GM18867 (cell line): Measurements from ENCODE around the gene SERPINB5.
A peak's percentile ranks its signal among the peaks of the same experiment; 100 is the strongest.
"Not testable (repeated sequence)": the region's sequence is repeated elsewhere in the genome, so short reads cannot be mapped to it uniquely, and the experiment has no call there.

Source experiments
- ATAC-seq: cut with Tn5 transposase; IDR thresholded peaks from one replicate; pipeline ENCODE4 v1.9.1; 2021; ENCODE audit warnings: mild to moderate bottlenecking, moderate library complexity; ENCODE audit not compliant: unreplicated experiment

Gene SERPINB5

GRCh38 chr18:63476668-63477067, at the start of gene SERPINB5:
Gene SERPINB5 (plus strand): TSS chr18:63476958. CDS start chr18:63484429, 7,471 bp downstream.
- no peak for ATAC-seq

GRCh38 chr18:63427558-63427957, 49.2 kb upstream of the SERPINB5 start:
- no peak for ATAC-seq

GRCh38 chr18:63430526-63430925, 46.2 kb upstream of the SERPINB5 start:
- ATAC-seq: no peak

GRCh38 chr18:63431180-63431579, 45.6 kb upstream of the SERPINB5 start:
- no peak for ATAC-seq

GRCh38 chr18:63433334-63433866, 43.4 kb upstream of the SERPINB5 start:
- no peak for ATAC-seq

GRCh38 chr18:63438181-63438580, 38.6 kb upstream of the SERPINB5 start:
- ATAC-seq: no peak

- ATAC-seq: peak; percentile 82
Observed at GRCh38 chr18:63439334-63439733, 37.4 kb upstream of the SERPINB5 start.

GRCh38 chr18:63440219-63440618, 36.5 kb upstream of the SERPINB5 start:
- ATAC-seq: no peak

- ATAC-seq: no peak
Observed at GRCh38 chr18:63440881-63441280, 35.9 kb upstream of the SERPINB5 start.

GRCh38 chr18:63443829-63444228, 32.9 kb upstream of the SERPINB5 start:
- no peak for ATAC-seq

GRCh38 chr18:63444580-63444979, 32.2 kb upstream of the SERPINB5 start:
- no peak for ATAC-seq

- no peak for ATAC-seq
Observed at GRCh38 chr18:63445037-63445436, 31.7 kb upstream of the SERPINB5 start.

GRCh38 chr18:63446266-63446665, 30.5 kb upstream of the SERPINB5 start:
- ATAC-seq: no peak

GRCh38 chr18:63447066-63447465, 29.7 kb upstream of the SERPINB5 start:
- no peak for ATAC-seq

GRCh38 chr18:63449426-63449825, 27.3 kb upstream of the SERPINB5 start:
- no peak for ATAC-seq

- ATAC-seq: no peak
Observed at GRCh38 chr18:63451799-63452660, 24.7 kb upstream of the SERPINB5 start.

- not testable (repeated sequence) for ATAC-seq
Observed at GRCh38 chr18:63452751-63453150, 24.0 kb upstream of the SERPINB5 start.

GRCh38 chr18:63454497-63454896, 22.3 kb upstream of the SERPINB5 start:
- no peak for ATAC-seq

- no peak for ATAC-seq
Observed at GRCh38 chr18:63457977-63458376, 18.8 kb upstream of the SERPINB5 start.

GRCh38 chr18:63460414-63460813, 16.3 kb upstream of the SERPINB5 start:
- no peak for ATAC-seq

- no peak for ATAC-seq
Observed at GRCh38 chr18:63464434-63464833, 12.3 kb upstream of the SERPINB5 start.

GRCh38 chr18:63465059-63465458, 11.7 kb upstream of the SERPINB5 start:
- no peak for ATAC-seq
